Renal pelvis (tissue), 4 donors: ENCODE measurements around the gene RBFA. TPM values are rescaled to one million over a fixed set of nuclear protein-coding genes. Genes with fewer than 3 reads are reported as not detected.

Experiments
- DNase-seq: peaks from one replicate; pipeline ENCODE4 v3.0.0-alpha.2; 2013
- polyA plus RNA-seq, 3 donors: library from polyadenylated mRNA; unstranded; fragments of 120-200 nt; gene quantifications; one replicate each; pipeline ENCODE4 v1.2.1, GENCODE V29; 2013; ENCODE audit not compliant: insufficient read length in 3 of 3

RBFA gene
- polyA plus RNA-seq, 3 donors, result 31.3 to 43.6 (median 40.4) TPM

DNA sequence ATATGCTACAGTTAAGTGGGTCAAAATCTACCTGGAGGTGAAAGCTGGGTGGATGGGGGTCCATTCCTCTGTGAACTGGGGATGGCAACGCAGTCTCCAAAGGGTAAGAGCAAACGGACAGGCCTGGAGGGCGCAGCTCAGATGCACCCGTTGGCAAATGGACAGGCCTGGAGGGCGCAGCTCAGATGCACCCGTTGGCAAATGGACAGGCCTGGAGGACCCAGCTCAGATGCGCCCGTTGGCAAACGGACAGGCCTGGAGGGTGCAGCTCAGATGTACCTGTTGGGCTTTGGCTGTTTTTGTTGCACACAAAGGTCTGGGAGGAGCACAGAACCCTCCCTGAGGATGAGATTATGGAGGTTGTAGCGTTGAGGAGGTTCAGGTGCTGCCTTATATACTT, 33.7 kb downstream of the RBFA start:
- no peak for DNase-seq

DNA sequence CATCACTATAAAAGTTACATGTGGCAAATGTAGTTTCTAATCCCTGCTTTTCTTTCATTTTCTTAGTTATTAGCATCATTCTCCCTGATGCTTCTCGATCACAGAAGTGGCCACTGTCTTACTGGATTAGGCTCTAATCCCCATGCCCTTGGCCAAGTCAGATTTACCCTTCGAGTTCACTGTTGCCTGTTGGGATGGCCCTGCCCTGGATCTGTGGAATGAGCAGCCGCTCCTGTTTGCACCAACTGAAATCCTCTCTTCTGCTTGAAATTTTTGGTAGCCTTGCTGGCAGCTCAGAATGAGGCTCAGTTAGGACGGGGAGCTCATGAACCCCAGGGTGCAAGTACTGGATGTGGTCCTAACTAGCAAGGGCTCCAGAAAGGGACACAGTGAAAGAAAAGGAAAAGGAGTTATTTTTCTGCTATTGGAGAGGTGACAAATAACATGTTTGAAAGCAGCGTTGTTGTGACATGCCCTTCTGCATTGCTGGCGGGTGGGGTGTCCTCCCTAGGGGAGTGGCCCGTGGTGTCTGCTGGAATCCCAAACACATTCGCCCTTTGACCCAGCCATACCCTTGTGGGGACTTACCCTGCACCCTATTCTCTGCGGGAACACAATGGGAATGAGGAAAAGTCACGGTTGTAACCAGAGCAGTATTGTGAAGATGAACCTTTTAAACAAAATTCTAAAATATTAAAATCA, 34.5 kb downstream of the RBFA start:
- no peak for DNase-seq

DNA sequence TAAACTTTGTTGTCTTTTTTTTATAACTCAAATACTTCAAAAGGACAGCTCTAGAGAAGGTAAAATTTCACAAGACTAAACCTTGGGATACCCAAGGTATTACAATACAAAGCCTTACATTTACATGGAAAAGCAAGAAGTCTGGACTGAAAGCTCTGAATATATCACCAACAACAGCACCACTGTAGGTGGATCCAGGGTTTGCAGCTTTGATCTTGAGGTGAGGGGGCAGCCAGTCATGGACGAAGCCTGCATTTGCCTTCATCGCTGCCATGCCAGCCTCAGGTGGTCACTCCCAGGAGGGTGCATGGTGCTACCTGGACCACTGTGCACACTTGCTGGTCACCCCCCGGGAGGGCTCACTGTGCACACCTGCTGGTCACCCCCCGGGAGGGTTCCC, 36.6 kb downstream of the RBFA start:
- DNase-seq, result no peak

DNA sequence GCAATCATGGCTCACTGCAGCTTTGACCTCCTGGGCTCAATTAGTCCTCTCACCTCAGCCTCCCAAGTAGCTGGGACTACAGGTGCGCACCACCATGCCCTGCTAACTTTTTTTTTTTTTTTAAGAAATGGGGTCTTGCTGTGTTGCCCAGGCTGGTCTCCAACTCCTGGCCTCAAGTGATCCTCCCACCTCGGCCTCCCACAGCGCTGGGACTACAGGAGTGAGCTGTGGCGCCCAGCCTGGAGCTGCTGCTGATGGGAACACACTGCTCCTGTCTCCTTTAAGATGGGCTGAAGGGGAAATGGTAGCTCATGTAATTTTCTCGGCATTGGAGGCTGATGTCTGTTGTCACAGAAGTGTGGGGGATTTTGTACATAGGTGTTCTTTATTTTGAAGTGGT, 39.9 kb downstream of the RBFA start:
- DNase-seq, result no peak

DNA sequence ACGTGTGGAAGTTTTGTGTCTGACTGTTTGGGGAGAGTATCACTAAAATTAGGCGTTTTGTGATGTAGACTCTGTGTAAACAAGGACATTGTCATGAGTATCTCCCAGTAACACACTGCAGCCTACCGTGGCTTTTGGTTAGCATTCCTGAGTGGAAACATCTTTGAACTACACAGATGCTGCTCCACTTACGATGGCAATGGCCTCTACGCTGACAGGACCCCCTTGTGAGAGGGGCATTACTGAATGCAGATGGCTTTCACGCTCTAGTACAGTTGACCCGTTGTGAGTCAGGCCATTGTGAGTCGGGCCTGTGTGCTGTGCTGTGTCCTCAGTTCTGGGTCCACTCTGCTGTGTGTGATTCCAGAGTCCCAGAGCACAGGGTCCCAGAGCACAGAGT, 40.5 kb downstream of the RBFA start:
- DNase-seq, result no peak

DNA sequence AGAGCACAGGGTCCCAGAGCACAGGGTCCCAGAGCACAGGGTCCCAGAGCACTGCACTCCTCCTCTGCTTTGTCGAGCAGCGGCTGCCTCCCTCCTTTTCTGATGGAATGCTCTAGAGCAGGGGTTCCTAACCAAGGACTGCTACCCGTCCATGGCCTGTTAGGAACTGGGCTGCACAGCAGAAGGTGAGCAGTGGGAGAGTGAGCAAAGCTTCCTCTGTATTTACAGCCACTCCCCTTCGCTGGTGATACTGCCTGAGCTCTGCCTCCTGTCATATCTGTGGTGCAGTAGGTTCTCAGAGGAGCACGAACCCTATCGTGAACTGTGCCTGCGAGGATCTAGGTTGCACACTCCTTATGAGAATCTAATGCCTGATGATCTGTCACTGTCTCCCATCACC, 41.7 kb downstream of the RBFA start:
- no peak for DNase-seq

DNA sequence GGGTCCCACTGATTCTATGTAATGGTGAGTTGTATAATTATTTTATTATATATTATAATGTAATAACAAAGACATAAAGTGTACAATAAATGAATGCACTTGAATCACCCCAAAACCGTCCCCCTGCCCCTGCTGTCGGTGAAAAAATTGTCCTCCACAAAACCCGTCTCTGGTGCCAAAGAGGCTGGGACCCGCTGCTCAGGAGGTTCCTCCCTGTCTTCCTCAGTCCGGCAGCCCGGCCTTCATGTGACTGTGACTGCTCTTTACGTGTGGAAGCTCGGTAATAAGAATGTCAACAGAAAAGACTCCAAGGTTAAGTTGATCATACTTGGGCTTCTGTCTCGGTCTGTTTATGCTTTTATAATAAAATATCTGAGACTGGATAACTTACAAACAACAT, 42.1 kb downstream of the RBFA start:
- DNase-seq, result no peak

DNA sequence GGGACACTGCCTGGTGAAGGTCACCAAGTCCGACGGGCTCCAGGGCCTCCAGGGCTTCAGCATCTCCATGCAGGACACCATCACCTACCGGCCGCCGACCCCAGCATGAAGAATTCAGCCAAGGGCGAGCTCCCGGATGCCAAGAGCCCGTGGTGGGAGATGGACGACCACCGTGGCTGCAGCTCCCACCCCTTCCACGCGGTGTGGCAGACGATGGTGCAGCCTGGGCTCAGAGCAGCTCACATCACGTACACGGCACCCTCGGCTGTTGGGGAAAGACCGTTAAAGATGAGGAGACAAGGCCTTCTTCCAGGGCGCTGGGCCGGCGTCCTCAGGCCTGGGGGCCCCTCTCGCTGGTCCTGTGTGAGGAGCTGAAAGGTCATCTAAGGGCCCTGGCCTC, 43.6 kb downstream of the RBFA start:
- no peak for DNase-seq

Other genes starting within 250 kb of the RBFA start
- under 1 TPM; 0.33 to 0.71 (median 0.39) TPM for gene KCNG2, start 236.5 kb upstream of the RBFA start, polyA plus RNA-seq
- gene SLC66A2, start 82.8 kb upstream of the RBFA start, polyA plus RNA-seq, result 10 to 100 TPM; 27.0 to 32.7 (median 31.0) TPM
- gene HSBP1L1, start 69.8 kb upstream of the RBFA start, polyA plus RNA-seq, result 10 to 100 TPM; 19.9 to 30.9 (median 28.3) TPM
- gene TXNL4A, start 45.9 kb upstream of the RBFA start, polyA plus RNA-seq, result 100 to 1,000 TPM in 1 of 3 donors, 10 to 100 TPM in 2; 82.6 to 101 (median 99.7) TPM
- gene ADNP2, start 74.8 kb downstream of the RBFA start, polyA plus RNA-seq, result 10 to 100 TPM; 20.7 to 26.3 (median 26.1) TPM
- 10 to 100 TPM; 30.7 to 32.2 (median 31.1) TPM for gene PARD6G, start 213.1 kb downstream of the RBFA start, polyA plus RNA-seq